Mesothelial cell of epicardium (in vitro differentiated cells): ENCODE measurements around the gene BRD7. TPM values are rescaled to one million over a fixed set of nuclear protein-coding genes. Genes with fewer than 3 reads are reported as not detected.
"Not testable (repeated sequence)": the region's sequence is repeated elsewhere in the genome, so short reads cannot be mapped to it uniquely, and the experiment has no call there.

ENCODE experiments used
- DNase-seq, 2 experiments: peaks; one replicate each; pipeline ENCODE4 v3.0.0; 2021; ENCODE audit warnings: low spot score in 2 of 2; ENCODE audit not compliant: unreplicated experiment in 2 of 2
- H3K27ac Mint-ChIP-seq: 2 replicates; pipeline ENCODE4 v1.8.0; 2021; ENCODE audit warnings: mixed read lengths
- H3K27me3 Mint-ChIP-seq: 2 replicates; pipeline ENCODE4 v1.8.0; 2021; ENCODE audit warnings: low read depth, mixed read lengths
- H3K36me3 Mint-ChIP-seq: 2 replicates; pipeline ENCODE4 v1.8.0; 2021; ENCODE audit warnings: mixed read lengths
- H3K4me1 Mint-ChIP-seq: 2 replicates; pipeline ENCODE4 v1.8.0; 2021; ENCODE audit warnings: mixed read lengths
- H3K4me3 Mint-ChIP-seq: 2 replicates; pipeline ENCODE4 v1.8.0; 2021; ENCODE audit warnings: mild to moderate bottlenecking, moderate library complexity, mixed read lengths
- H3K9me3 Mint-ChIP-seq: 2 replicates; pipeline ENCODE4 v1.8.0; 2021; ENCODE audit warnings: mixed read lengths
- CTCF ChIP-seq: fragments of 200-600 bp; sonication (generic); IDR thresholded peaks from one replicate; pipeline ENCODE4 v1.5.0; 2021; ENCODE audit warnings: antibody characterized with exemption; ENCODE audit not compliant: unreplicated experiment
- total RNA-seq: library from RNA; stranded (reverse); gene quantifications from 3 replicates; pipeline ENCODE4 v1.2.1, GENCODE V29; 2021

The BRD7 gene
- total RNA-seq, 1 donor from 2014 or later, result 76.8 TPM

GRCh38 chr16:50354082-50354481 lies 14.7 kb downstream of the BRD7 start:
- no peak for DNase-seq
- Mint-ChIP-seq H3K9me3 (peaks cover 9% of the 10 kb centered on the region), H3K36me3 (peaks cover 34% of the 10 kb centered on the region), H3K27ac (no peak overlapping the region), H3K4me1 (no peaks in the 10 kb centered on the region), H3K27me3 (no peaks in the 10 kb centered on the region), H3K4me3 (no peak overlapping the region)
- no peak for TF ChIP-seq CTCF

- no peak for TF ChIP-seq CTCF
- Mint-ChIP-seq H3K9me3 (peaks cover 14% of the 10 kb centered on the region), H3K27ac (no peak overlapping the region), H3K4me1 (no peaks in the 10 kb centered on the region), H3K27me3 (no peaks in the 10 kb centered on the region), H3K36me3 (peaks cover 51% of the 10 kb centered on the region), H3K4me3 (no peak overlapping the region)
- no peak for DNase-seq
These were observed 16.8 kb downstream of the BRD7 start for GRCh38 chr16:50351952-50352351.

- Mint-ChIP-seq H3K27me3 (no peaks in the 10 kb centered on the region), H3K36me3 (peaks cover 57% of the 10 kb centered on the region), H3K9me3 (peaks cover 16% of the 10 kb centered on the region), H3K4me3 (no peak overlapping the region), H3K27ac (no peak overlapping the region), H3K4me1 (no peaks in the 10 kb centered on the region)
- no peak for DNase-seq
- TF ChIP-seq CTCF, result no peak
These were observed 17.7 kb downstream of the BRD7 start for GRCh38 chr16:50351116-50351515.

GRCh38 chr16:50345210-50345609 lies 23.6 kb downstream of the BRD7 start:
- Mint-ChIP-seq H3K9me3 (peaks cover 19% of the 10 kb centered on the region), H3K36me3 (peaks cover 68% of the 10 kb centered on the region)
- not testable (repeated sequence) for DNase-seq, H3K4me1 Mint-ChIP-seq, H3K27ac Mint-ChIP-seq, H3K27me3 Mint-ChIP-seq, H3K4me3 Mint-ChIP-seq

- H3K9me3 Mint-ChIP-seq, result peaks cover 15% of the 10 kb centered on the region
- peaks cover 57% of the 10 kb centered on the region for H3K36me3 Mint-ChIP-seq
- H3K27ac Mint-ChIP-seq, DNase-seq, H3K4me3 Mint-ChIP-seq, H3K27me3 Mint-ChIP-seq, H3K4me1 Mint-ChIP-seq: not testable (repeated sequence)
These were observed 25.2 kb downstream of the BRD7 start for GRCh38 chr16:50343566-50343965.

GRCh38 chr16:50340578-50340977 lies 28.2 kb downstream of the BRD7 start:
- H3K9me3 Mint-ChIP-seq, result peaks cover 4% of the 10 kb centered on the region
- H3K36me3 Mint-ChIP-seq, result peaks cover 38% of the 10 kb centered on the region
- H3K4me1 Mint-ChIP-seq, result no peaks in the 10 kb centered on the region
- no peaks in the 10 kb centered on the region for H3K27me3 Mint-ChIP-seq
- no peak overlapping the region for H3K4me3 Mint-ChIP-seq
- TF ChIP-seq CTCF, result no peak
- no peak for DNase-seq
- H3K27ac Mint-ChIP-seq, result no peak overlapping the region
